HepG2 (cell line): ENCODE data around the gene MAN1B1. TPM values are rescaled to one million over a fixed set of nuclear protein-coding genes. Genes with fewer than 3 reads are reported as not detected.
A peak's percentile ranks its signal among the peaks of the same experiment; 100 is the strongest.

Experiments
- ATAC-seq: fragments of 200-7000 bp; cut with Tn5 transposase; 3 replicates; pipeline ENCODE4 v1.9.1; 2020; ENCODE audit warnings: mild to moderate bottlenecking, moderate library complexity
- BruUV-seq: library from RNA; stranded (reverse); fragments of 400-500 nt; replicated peaks from 2 replicates; lab custom pipeline; 2021; lab: Mats Ljungman, UMichigan
- CTCF ChIA-PET: fragments of 300-600 bp; formaldehyde crosslinking; extraction: SDS; loops from one replicate; lab custom pipeline; 2021; ENCODE audit warnings: low total read pairs, inconsistent platforms, low intra/inter-chr PET ratio; lab: Yijun Ruan, JAX
- POLR2A ChIA-PET: fragments of 350-600 bp; sonication (Branson Sonifier 250); formaldehyde crosslinking; loops from one replicate; lab custom pipeline; 2020; ENCODE audit warnings: antibody characterized with exemption, inconsistent platforms; lab: Yijun Ruan, JAX
- DNase-seq: peaks from one replicate; pipeline ENCODE4 v3.0.0-alpha.2; 2015; ENCODE audit warnings: low spot score
- FAIRE-seq: peaks from 3 replicates; lab custom pipeline; 2011; peaks lifted over from hg19 to GRCh38; lab: Jason Lieb, UNC
- H2AFZ ChIP-seq: one replicate; pipeline ENCODE4 v1.6.1; 2011; ENCODE audit warnings: low read length, inconsistent platforms
- H3K27ac ChIP-seq: fragments of 300-600 bp; 3 replicates; pipeline ENCODE4 v1.8.0; 2011; ENCODE audit warnings: mixed run types, mild to moderate bottlenecking, mixed read lengths, low read length, inconsistent platforms; ENCODE audit not compliant: insufficient read depth; ENCODE audit errors: extremely low read length
- H3K27me3 ChIP-seq, 2 experiments: fragments of 200-600 bp in 1 of 2; 2 replicates in 1 of 2; 3 replicates in 1 of 2; pipeline versions ENCODE4 v1.6.0 to v1.8.0; 2011; ENCODE audit warnings: low read length in 2 of 2, mild to moderate bottlenecking in 2 of 2, moderate library complexity in 2 of 2, inconsistent platforms in 1 of 2; ENCODE audit not compliant: insufficient read depth in 2 of 2, control insufficient read depth in 1 of 2
- H3K36me3 ChIP-seq, 2 experiments: fragments of 200-600 bp in 1 of 2; replicated peaks in 1 of 2; 2 replicates in 1 of 2; 3 replicates in 1 of 2; pipeline versions ENCODE4 v1.5.1 to v1.8.0; 2011; ENCODE audit warnings: low read length in 2 of 2, inconsistent platforms in 1 of 2; ENCODE audit not compliant: insufficient read depth in 2 of 2, control insufficient read depth in 1 of 2
- H3K4me1 ChIP-seq: 2 replicates; pipeline ENCODE4 v1.5.1; 2012; ENCODE audit warnings: low read length, inconsistent platforms; ENCODE audit not compliant: insufficient read depth
- H3K4me2 ChIP-seq: 2 replicates; pipeline ENCODE4 v1.6.0; 2011; ENCODE audit warnings: low read depth, low read length, inconsistent platforms
- H3K4me3 ChIP-seq, 3 experiments: fragments of 200-600 bp in 1 of 3; sonication (generic), shearing (Covaris generic) in 1 of 3; replicated peaks in 1 of 3; 2 replicates each; pipeline ENCODE4 v1.5.1; 2011 to 2016; ENCODE audit warnings: low read length in 3 of 3, inconsistent platforms in 2 of 3, low read depth in 2 of 3, mild to moderate bottlenecking in 2 of 3, control low read depth in 1 of 3, mixed read lengths in 1 of 3; ENCODE audit not compliant: insufficient read depth in 1 of 3
- H3K79me2 ChIP-seq: one replicate; pipeline ENCODE4 v1.6.1; 2011; ENCODE audit warnings: low read length, inconsistent platforms; ENCODE audit not compliant: insufficient read depth
- H3K9ac ChIP-seq: 2 replicates; pipeline ENCODE4 v1.6.0; 2011; ENCODE audit warnings: mild to moderate bottlenecking, low read depth, low read length, inconsistent platforms; ENCODE audit not compliant: insufficient read depth
- H3K9me3 ChIP-seq: 2 replicates; pipeline ENCODE4 v1.5.1; 2012; ENCODE audit warnings: mild to moderate bottlenecking, low read length
- H4K20me1 ChIP-seq: 2 replicates; pipeline ENCODE4 v1.6.0; 2011; ENCODE audit warnings: inconsistent platforms, mild to moderate bottlenecking, low read length, moderate library complexity; ENCODE audit not compliant: insufficient read depth
- FOXC1 ChIP-seq: sonication (generic); formaldehyde crosslinking; IDR thresholded peaks from 2 replicates; pipeline ENCODE4 v1.8.0; 2022; ENCODE audit warnings: mild to moderate bottlenecking, missing genetic modification reagents, borderline replicate concordance
- GATA4 ChIP-seq: sonication (generic); IDR thresholded peaks from 2 replicates; pipeline ENCODE4 v1.6.1; 2016; ENCODE audit warnings: antibody characterized with exemption, low read depth, borderline replicate concordance
- KAT8 ChIP-seq: IDR thresholded peaks from 2 replicates; pipeline ENCODE4 v1.6.1; 2016; ENCODE audit warnings: missing genetic modification reagents, missing compliant biosample characterization
- KDM1A ChIP-seq: IDR thresholded peaks from 2 replicates; pipeline ENCODE4 v1.6.1; 2016; ENCODE audit warnings: missing compliant biosample characterization
- LCORL ChIP-seq, 2 experiments: fragments of 450-650 bp in 1 of 2; sonication (generic) in 1 of 2; formaldehyde crosslinking in 1 of 2; IDR thresholded peaks; 2 replicates each; pipeline versions ENCODE4 v1.5.0 to v1.6.1; 2017 to 2020; ENCODE audit warnings: antibody characterized with exemption in 1 of 2, missing genetic modification reagents in 1 of 2
- MXI1 ChIP-seq: IDR thresholded peaks from 3 replicates; pipeline ENCODE4 v1.6.1; 2012; ENCODE audit warnings: low read depth, low read length, inconsistent platforms, borderline replicate concordance
- NCOA5 ChIP-seq: sonication (generic); formaldehyde crosslinking; IDR thresholded peaks from 2 replicates; pipeline ENCODE4 v1.4.0; 2020; ENCODE audit warnings: missing genetic modification reagents
- NFE2L1 ChIP-seq: sonication (generic); formaldehyde crosslinking; IDR thresholded peaks from 2 replicates; pipeline ENCODE4 v1.4.0; 2020; ENCODE audit warnings: missing genetic modification reagents, mild to moderate bottlenecking, borderline replicate concordance
- NR2F6 ChIP-seq, 2 experiments: IDR thresholded peaks; 2 replicates each; pipeline ENCODE4 v1.6.1; 2016; ENCODE audit warnings: antibody characterized with exemption in 1 of 2, mild to moderate bottlenecking in 1 of 2
- PCBP2 ChIP-seq: fragments of 200-400 bp; formaldehyde crosslinking; optimal IDR thresholded peaks from 2 replicates; pipeline ENCODE3; 2018; ENCODE audit warnings: low read length, low read depth; ENCODE audit not compliant: poor library complexity, severe bottlenecking
- PHF5A ChIP-seq: IDR thresholded peaks from one replicate; pipeline ENCODE4 v1.6.1; 2018; ENCODE audit warnings: low read depth, missing genetic modification reagents; ENCODE audit not compliant: unreplicated experiment
- SCMH1 ChIP-seq: sonication (generic); formaldehyde crosslinking; IDR thresholded peaks from 2 replicates; pipeline ENCODE4 v1.9.0; 2021; ENCODE audit warnings: missing genetic modification reagents, mild to moderate bottlenecking, borderline replicate concordance
- SPEN ChIP-seq: sonication (generic); formaldehyde crosslinking; IDR thresholded peaks from 2 replicates; pipeline ENCODE4 v1.5.1; 2020; ENCODE audit warnings: low read depth, mild to moderate bottlenecking, missing genetic modification reagents
- SSRP1 ChIP-seq: IDR thresholded peaks from 2 replicates; pipeline ENCODE4 v1.6.1; 2016; ENCODE audit warnings: control low read depth
- TCF7 ChIP-seq: sonication (generic); IDR thresholded peaks from 2 replicates; pipeline ENCODE4 v1.6.1; 2016; ENCODE audit warnings: antibody characterized with exemption, low read depth
- ZMYM2 ChIP-seq: sonication (generic); formaldehyde crosslinking; IDR thresholded peaks from 2 replicates; pipeline ENCODE4 v1.8.0; 2022; ENCODE audit warnings: mild to moderate bottlenecking, missing genetic modification reagents
- ZNF235 ChIP-seq: sonication (generic); formaldehyde crosslinking; IDR thresholded peaks from 2 replicates; pipeline ENCODE4 v1.8.1; 2023; ENCODE audit warnings: mild to moderate bottlenecking, missing genetic modification reagents, borderline replicate concordance
- ZNF256 ChIP-seq: sonication (generic); formaldehyde crosslinking; conservative IDR thresholded peaks from 2 replicates; pipeline ENCODE4 v1.4.0; 2020; ENCODE audit warnings: missing genetic modification reagents
- ZNF292 ChIP-seq: sonication (generic); formaldehyde crosslinking; IDR thresholded peaks from 2 replicates; pipeline ENCODE4 v1.8.1; 2022; ENCODE audit warnings: mild to moderate bottlenecking, low read depth, missing genetic modification reagents, borderline replicate concordance
- ZNF3 ChIP-seq: IDR thresholded peaks from 2 replicates; pipeline ENCODE4 v1.7.0; 2017; ENCODE audit warnings: inconsistent platforms
- ZNF337 ChIP-seq: sonication (generic); formaldehyde crosslinking; IDR thresholded peaks from 2 replicates; pipeline ENCODE4 v1.5.1; 2020; ENCODE audit warnings: missing genetic modification reagents, low read depth, mild to moderate bottlenecking, borderline replicate concordance
- ZNF724P ChIP-seq: sonication (generic); formaldehyde crosslinking; IDR thresholded peaks from 2 replicates; pipeline ENCODE4 v1.8.0; 2022; ENCODE audit warnings: missing genetic modification reagents, borderline replicate concordance
- ZNF839 ChIP-seq: sonication (generic); formaldehyde crosslinking; IDR thresholded peaks from 2 replicates; pipeline ENCODE4 v1.4.0; 2020; ENCODE audit warnings: missing genetic modification reagents, mild to moderate bottlenecking, borderline replicate concordance
- WGBS: methylation state at CpG from one replicate; pipeline ENCODE4 v1.1.6; 2017; ENCODE audit warnings: low lambda C conversion rate; 5-methylcytosine and 5-hydroxymethylcytosine counted together
- in situ Hi-C: cut with HindIII; loops from 2 replicates; pipeline ENCODE4 v1.10.0; 2017; ENCODE audit warnings: low pct_unique_long_range_greater_than_20kb; ENCODE audit not compliant: extremely low pct_ligation_motif_present
- intact Hi-C: fragments of 100-400 bp; cut with micrococcal nuclease; formaldehyde crosslinking; loops from one replicate; pipeline ENCODE4 v1.10.0; 2022; ENCODE audit not compliant: unreplicated experiment
- polyA plus RNA-seq, 8 experiments: library from polyadenylated mRNA; depleted of rRNA in 3 of 8; stranded (reverse) in 7 of 8; unstranded in 1 of 8; fragments of >200 nt; fragmentation: Illumina TruSeq in 4 of 8; extraction: Trizol in 4 of 8; gene quantifications; 2 replicates each; pipeline versions ENCODE4 v1.2.1 to v1.2.3, GENCODE V29; 2011 to 2016; ENCODE audit warnings: low read depth in 4 of 8, missing spikeins in 1 of 8, mixed read lengths in 1 of 8; ENCODE audit not compliant: insufficient read depth in 1 of 8
- total RNA-seq, 5 experiments: library from RNA; depleted of rRNA; stranded (reverse); fragments of >200 nt; fragmentation: Illumina TruSeq; extraction: Trizol; gene quantifications; 2 replicates each; pipeline ENCODE4 v1.2.3, GENCODE V29; 2016; ENCODE audit warnings: low read depth in 1 of 5
- TF ChIP-seq, protein P1 (sequence below): fragments of 450-650 bp; IDR thresholded peaks from 2 replicates; pipeline ENCODE4 v1.6.1; 2016

Gene MAN1B1
- total and polyA plus RNA-seq, 2 of the 13 experiments (the other 11 are each of a cell fraction or from before 2014, with no cell fraction given): 48.9 to 59.5 TPM

DNA sequence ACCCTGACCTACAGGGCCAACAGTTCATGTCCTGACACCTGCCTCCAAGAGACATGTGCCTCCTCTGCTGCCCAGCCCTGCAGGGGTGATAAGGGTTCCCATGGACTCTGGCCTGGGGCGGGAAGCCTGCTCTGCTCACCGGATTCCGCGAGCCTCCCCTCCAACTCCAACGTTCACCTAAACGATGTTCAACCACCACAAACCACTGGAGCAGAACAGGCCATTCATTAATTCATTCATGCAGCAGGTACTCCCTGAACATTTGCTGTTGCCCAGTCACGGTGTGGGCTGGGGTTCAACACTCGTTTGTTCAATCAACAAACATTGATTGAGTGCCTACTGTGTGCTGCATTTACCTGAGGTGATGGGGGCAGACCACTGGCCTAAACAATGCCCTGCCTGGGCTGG lies 12.8 kb upstream of the MAN1B1 start:
- Histone ChIP-seq H2AFZ (no peak overlapping the region), H3K36me3 (no peaks in the 10 kb centered on the region; a peak in 1 of 5 replicates), H3K27ac (no peak overlapping the region), H3K9me3 (no peaks in the 10 kb centered on the region), H3K4me1 (peaks cover 56% of the 10 kb centered on the region), H3K79me2 (peaks cover 7% of the 10 kb centered on the region), H3K4me3 (no peak overlapping the region; a peak in 1 of 6 replicates), H4K20me1 (peaks cover 4% of the 10 kb centered on the region; the same call in 1 of the 2 replicates), H3K9ac (no peak overlapping the region), H3K27me3 (no peaks in the 10 kb centered on the region; a peak in 1 of 5 replicates), H3K4me2 (peak overlapping the region; percentile 64)
- POLR2A ChIA-PET: no interaction called here
- no TSS peak for BruUV-seq
- CTCF ChIA-PET: no interaction called here
- intact Hi-C loops: no loop called here
- peak; percentile 58 for DNase-seq
- 4% methylated on average over 8 of the region's 8 CpGs for WGBS
- no peak for ATAC-seq
- in situ Hi-C loops: no loop called here
- peak; percentile 60 for FAIRE-seq
- TF ChIP-seq NCOA5 (CRISPR knock-in tag) (no peak), GATA4 (no peak), KAT8 (no peak), SPEN (peak; percentile 89; the same call in 1 of the 2 replicates), PHF5A (CRISPR knock-in tag) (no peak), SCMH1 (no peak), NR2F6 (IDR thresholded peaks at IDR 0.05) (no peak), NR2F6 (CRISPR knock-in tag; IDR thresholded peaks at IDR 0.05) (0 out of 2 replicates have a peak, but pooled peaks have one; percentile 24), ZNF839 (CRISPR knock-in tag) (no peak), ZNF337 (no peak), LCORL (IDR thresholded peaks at IDR 0.05) (no peak), LCORL (CRISPR knock-in tag; IDR thresholded peaks at IDR 0.05) (peak; percentile 54; the same call in 1 of the 2 replicates), MXI1 (0 out of 3 replicates have a peak, but pooled peaks have one; percentile 21), ZNF724P (CRISPR knock-in tag) (no peak), ZNF235 (CRISPR knock-in tag) (no peak), KDM1A (CRISPR knock-in tag) (no peak), NFE2L1 (CRISPR knock-in tag) (no peak), ZNF3 (CRISPR knock-in tag) (peak; percentile 98), SSRP1 (CRISPR knock-in tag) (no peak), ZMYM2 (CRISPR knock-in tag) (0 out of 2 replicates have a peak, but pooled peaks have one; percentile 23), PCBP2 (no peak), FOXC1 (no peak), ZNF292 (0 out of 2 replicates have a peak, but pooled peaks have one; percentile 21), ZNF256 (CRISPR knock-in tag) (0 out of 2 replicates have a peak, but pooled peaks have one; percentile 34), TCF7 (no peak)
- TF ChIP-seq, protein P1, sequence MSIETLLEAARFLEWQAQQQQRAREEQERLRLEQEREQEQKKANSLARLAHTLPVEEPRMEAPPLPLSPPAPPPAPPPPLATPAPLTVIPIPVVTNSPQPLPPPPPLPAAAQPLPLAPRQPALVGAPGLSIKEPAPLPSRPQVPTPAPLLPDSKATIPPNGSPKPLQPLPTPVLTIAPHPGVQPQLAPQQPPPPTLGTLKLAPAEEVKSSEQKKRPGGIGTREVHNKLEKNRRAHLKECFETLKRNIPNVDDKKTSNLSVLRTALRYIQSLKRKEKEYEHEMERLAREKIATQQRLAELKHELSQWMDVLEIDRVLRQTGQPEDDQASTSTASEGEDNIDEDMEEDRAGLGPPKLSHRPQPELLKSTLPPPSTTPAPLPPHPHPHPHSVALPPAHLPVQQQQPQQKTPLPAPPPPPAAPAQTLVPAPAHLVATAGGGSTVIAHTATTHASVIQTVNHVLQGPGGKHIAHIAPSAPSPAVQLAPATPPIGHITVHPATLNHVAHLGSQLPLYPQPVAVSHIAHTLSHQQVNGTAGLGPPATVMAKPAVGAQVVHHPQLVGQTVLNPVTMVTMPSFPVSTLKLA: no peak
